Left renal pelvis (tissue), 4 donors: ENCODE data around the gene DAB1. TPM values are rescaled to one million over a fixed set of nuclear protein-coding genes. Genes with fewer than 3 reads are reported as not detected.
"Not testable (repeated sequence)": the region's sequence is repeated elsewhere in the genome, so short reads cannot be mapped to it uniquely, and the experiment has no call there.

Source experiments
- DNase-seq, 4 donors: peaks; one replicate each; pipeline ENCODE4 v3.0.0-alpha.2; 2013; ENCODE audit warnings: low read depth in 4 of 4, low spot score in 3 of 4
- polyA plus RNA-seq, 4 donors: library from polyadenylated mRNA; unstranded; fragments of 120-200 nt; gene quantifications; one replicate each; pipeline ENCODE4 v1.2.1, GENCODE V29; 2013; ENCODE audit not compliant: insufficient read length in 4 of 4

The DAB1 gene
- polyA plus RNA-seq, 4 donors: 0.94 to 7.8 (median 7.0) TPM

DNA sequence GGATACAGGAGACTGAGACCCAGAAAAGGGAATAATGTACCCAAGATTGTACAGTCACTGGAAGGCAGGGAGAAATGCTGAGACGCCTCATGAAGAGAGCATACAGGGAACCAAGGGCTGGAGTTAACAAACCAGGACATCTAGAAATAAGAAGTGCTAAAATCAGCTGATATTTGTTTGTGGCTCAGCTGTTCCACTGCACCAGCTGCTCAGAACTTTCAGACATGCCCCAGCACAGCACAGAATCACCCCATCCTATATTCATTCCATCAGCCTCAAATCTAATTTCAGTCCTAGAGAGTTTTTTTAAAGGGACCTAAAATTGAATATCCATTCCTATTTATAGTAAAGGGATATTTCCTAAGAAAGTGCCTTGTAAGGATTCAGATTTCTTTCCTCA lies 60.2 kb downstream of the DAB1 start:
- no peak for DNase-seq

DNA sequence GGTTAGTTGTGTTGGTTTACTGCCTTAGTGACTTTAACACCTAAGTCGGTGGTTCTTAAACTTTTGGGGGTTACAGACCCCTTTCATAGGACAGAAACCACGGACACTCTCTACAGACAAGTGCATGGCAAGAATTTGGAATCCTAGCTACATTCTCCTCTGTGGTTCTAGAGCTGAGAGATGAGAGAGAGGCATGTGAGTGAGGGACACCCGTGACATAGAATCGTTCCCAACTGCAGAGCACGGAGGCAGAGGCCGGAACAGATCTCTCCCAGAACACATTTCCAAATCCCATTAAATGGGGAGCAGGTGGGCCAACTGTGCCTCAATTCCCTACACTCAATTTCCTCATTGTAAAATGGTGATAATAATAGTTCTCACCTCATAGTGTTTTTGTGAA lies 60.7 kb downstream of the DAB1 start:
- no peak for DNase-seq

DNA sequence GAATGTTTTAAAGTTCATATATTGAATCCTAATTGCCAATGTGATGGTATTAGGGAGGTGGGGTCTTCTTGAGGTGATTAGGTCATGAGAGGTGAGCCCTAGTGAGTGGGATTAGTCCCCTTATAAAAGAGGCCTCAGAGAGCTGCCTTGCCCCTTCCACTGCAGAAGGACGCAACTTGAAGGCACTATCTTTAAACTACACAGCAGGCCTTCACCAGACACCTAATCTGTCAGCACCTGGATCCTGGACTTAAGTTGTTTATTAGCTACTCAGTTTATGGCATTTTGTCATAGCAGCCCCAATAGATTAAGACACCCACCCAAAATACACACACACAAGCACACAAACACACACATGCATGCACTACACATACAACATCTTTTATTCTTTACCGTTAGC lies 61.4 kb downstream of the DAB1 start:
- DNase-seq: no peak

DNA sequence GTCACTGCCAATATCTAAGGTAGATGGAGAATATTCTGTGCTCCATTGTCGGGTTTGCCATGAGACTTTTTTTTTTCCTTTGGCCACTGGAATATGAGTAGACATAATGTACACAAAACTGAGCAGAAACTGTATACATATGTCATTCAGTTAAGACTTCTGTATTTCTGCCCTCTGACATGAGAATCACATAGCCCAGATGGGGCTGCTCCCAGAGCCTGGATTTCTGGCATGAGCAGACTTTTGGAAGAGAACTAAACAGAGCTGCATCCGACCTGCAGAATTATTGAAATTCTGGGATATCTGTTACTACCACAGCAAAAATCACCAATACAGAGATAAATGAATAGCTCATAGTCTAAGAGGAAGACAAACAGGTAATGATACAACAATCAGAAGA lies 62.3 kb downstream of the DAB1 start:
- DNase-seq: no peak

DNA sequence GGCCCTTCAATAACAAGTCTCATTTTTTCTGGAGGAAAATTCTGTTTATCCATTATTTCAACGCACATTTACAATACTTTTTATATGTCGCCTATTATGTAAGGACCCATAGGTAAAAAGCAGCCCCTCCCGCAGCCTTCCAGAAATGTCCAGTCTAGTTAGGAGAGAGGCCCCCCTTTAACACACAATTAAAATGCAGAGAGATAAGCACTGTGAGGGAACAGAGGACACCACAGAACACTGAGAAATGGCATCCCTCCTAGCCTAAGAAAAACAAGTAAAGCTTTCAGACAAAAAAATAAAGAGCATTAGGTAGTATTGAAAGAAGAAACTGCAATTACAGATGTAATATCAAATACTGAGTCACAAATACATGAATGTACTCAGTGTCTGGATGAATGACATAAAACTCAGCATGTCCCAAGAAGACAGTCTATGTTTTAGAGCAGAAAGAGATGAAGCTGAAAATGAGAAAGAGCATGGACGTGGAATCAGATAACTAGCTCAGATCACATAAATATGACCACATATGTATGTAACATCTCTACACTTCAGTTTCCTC lies 62.9 kb downstream of the DAB1 start:
- DNase-seq: no peak

DNA sequence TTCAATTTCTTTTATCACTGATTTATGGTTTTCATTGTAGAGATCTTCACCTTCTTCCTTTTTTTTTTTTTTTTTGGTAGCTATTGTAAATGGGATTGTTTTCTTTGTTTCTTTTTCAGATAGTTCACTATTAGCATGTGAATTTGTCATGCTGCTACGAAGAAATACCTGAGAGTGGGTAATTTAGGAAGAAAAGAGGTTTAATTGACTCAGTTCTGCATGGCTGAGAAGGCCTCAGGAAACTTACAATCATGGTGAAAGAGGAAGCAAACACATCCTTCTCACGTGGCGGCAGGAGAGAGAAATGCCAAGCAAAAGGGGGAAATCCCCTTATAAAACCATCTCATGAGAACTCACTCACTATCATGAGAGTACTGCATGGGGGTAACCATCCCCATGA lies 66.4 kb downstream of the DAB1 start:
- DNase-seq: no peak

DNA sequence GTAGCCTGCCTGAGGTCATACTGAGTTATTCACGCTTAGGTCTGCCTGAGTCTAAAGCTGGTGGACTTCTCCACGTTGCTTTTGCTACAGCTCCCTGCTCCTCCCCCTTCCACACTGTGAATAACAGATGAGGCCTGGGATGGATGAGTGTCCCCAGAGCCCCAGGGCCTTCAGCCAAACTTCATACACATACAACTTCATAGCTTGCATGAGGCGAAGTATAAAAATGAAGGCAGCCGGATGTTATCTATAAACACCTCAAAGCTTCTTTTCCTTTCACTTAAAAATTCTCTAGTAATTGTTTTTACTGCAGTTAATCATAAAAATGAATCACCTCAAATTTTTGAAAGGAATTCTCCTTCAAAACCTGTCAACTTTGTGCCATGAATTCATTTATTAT lies 70.2 kb downstream of the DAB1 start:
- no peak for DNase-seq

DNA sequence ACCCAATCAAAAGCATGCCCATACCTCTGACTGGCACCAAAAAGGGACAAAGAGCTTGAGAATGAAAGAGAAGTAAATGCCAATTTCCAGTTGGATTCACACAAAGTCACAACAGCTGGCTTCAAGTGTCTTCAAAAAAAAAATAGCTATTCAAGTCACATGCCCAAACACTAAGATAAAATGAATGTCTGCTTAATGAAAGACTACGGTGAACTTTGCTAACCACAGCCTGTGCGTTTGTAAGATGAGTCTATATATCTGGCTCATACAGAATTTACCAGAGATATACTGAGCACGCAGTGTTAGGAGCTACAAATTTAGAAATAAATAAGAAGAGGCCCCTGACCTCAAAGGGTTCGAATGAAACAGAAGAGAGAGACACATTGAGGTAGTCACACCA lies 73.2 kb downstream of the DAB1 start:
- DNase-seq: no peak

DNA sequence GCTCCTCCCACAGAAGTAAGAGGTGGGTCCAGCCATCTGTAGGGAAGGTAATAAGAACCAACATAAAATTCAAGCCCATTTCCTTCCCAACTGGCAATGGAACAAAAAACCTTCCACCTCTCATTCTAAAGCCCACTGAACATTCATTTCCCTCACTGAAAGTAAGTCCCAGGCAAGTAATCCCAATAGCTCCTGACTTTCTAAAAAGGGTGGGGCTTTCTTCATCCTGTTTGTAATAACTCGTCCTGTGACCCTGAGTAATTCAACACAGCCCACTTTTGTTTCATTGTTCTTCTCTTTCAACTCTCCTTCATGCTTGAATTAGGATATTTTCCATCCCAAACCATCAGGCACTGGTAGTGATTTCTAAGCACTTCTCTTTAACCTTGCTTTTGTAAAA lies 74.9 kb downstream of the DAB1 start:
- no peak for DNase-seq

DNA sequence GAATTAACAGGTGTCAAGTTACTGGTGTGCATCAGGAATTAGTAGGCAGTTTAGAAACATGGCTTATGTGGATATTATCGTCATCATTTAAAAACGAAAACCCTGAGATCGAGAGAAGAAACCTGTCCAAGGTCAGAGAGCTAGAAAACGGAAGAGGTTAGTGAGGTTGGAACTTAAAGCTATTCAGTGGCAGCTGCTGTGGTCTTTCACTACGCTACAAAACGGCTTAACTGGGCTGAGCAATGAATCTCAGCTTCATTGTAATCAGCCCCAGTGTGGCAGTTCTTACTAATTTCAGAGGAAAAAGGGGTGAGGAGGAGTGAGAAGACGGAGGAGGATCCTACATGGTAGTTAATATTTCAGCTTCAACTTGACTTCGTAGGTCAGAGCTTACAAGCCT lies 77.9 kb downstream of the DAB1 start:
- no peak for DNase-seq

DNA sequence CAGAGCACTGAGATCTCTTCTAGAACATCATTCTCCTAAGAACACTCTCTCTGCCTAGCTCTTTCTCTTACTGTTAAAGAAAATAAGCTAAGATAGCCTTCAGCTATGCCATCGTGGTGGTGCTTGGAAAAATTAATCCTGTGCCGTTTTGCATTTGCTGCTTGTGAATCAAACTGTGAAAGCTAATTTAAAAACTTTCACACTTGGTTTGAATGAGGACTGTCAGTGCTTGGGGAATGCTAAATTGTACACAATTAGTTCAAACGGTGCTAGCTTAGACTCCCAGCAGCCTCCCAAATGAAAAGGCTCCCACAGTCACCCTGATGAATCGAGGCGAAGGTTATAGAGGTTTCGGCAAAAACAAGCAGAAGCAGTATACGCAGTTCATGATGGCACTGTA lies 79.6 kb downstream of the DAB1 start:
- DNase-seq: no peak

DNA sequence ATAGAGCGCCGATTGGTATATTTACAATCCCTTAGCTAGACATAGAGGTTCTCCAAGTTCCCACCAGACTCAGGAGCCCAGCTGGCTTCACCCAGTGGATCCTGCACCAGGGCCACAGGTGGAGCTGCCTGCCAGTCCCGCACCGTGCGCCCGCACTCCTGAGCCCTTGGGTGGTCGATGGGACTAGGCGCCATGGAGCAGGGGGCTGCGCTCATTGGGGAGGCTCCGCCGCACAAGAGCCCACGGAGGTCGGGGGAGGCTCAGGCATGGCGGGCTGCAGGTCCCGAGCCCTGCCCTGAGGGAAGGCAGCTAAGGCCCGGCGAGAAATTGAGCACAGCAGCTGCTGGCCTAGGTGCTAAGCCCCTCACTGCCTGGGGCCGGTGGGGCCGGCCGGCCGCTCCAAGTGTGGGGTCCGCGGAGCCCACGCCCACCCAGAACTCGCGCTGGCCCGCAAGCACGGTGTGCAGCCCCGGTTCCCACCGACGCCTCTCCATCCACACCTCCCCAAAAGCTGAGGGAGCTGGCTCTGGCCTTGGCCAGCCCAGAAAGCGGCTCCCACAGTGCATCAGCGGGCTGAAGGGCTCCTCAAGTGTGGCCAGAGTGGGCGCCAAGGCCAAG lies 80.5 kb downstream of the DAB1 start:
- DNase-seq: not testable (repeated sequence)

DNA sequence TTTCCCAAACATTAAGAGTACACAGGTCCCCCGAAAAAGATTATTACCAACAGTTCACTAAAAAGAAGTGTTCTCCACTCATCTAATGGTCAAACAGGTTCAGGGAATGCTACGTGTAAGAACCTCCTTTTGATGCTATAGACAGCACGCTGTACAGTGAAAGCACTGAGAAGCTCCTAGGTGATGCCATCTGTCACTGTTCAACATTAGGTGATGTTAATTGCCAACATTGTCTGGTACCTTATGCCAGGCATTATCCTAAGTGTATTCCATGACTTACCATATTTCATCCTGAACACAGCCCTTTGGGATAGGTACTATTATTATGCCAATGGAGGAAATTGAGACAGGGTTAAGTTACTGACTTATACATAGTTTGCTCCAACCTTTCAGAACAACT lies 82.1 kb downstream of the DAB1 start:
- DNase-seq: no peak

DNA sequence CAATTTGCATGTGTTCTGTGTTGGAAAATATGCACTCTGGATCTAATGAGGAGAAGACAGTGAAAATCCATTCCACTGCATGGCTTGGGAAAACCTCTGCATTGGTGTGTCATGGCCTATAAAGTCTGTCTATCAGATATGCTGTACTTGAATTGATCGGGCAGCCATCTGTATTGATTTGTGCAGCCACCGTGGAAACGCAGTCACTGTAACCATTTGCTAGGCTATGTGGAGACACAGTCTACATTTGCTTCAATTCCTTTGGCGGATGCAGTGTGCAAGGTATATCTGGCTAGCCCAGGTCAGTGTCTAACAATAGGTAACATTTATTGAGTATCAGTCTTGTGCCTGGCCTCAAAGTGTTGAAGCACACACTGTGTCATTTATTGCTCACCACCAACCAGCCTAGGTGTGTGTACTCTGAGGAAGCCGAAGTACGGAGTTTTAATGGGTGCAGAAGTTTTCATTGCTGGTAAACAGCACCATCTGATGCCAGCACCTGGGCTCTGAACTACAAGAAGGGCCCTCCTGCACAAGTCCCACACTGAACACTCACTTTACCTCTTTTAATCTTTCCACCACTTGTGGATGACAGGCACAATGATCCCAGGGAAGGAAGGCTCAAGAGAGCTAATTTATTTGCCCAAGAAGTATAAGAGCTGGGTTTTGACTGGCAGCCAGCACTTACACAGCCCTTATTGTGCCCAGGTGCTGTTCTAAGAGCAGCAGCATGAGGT lies 83.4 kb downstream of the DAB1 start:
- DNase-seq: no peak

DNA sequence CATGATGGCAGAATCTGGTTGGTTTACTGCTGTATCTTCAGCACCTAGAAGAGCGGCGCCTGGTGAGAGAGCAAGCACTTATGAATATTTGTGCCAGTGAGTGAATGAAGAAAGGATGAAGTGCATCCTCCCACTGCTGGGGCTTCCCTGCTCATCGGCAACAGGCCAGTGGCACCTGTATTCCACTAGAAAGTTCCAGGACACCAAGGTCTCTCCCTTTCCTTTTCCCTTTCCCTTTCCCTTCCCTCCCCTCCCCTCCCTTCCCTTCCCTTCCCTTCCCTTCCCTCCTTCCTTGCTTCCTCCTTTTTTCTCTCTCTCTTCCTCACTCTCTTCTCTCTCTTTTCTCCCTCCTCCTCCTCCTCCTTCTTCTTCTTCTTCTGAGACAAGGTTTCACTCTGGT lies 86.2 kb downstream of the DAB1 start:
- no peak for DNase-seq

DNA sequence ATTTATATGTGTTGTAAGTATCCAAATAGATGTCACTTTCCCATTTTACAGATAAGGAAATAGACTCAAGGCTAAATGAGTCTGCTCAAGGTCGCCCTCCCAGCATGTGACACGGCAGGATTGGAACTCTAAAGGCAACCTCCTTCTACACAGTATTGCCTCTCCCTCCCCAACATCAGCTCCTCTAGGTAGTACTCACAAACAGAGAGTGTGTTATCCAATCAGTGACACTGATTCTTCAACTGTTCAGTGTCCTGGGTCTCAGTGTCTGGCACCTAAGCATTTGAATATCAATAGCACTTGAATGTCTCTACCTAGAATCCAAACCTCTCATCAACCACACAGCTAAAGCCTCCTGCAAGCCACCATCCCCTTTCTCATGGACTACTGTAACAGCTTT lies 87.1 kb downstream of the DAB1 start:
- no peak for DNase-seq

DNA sequence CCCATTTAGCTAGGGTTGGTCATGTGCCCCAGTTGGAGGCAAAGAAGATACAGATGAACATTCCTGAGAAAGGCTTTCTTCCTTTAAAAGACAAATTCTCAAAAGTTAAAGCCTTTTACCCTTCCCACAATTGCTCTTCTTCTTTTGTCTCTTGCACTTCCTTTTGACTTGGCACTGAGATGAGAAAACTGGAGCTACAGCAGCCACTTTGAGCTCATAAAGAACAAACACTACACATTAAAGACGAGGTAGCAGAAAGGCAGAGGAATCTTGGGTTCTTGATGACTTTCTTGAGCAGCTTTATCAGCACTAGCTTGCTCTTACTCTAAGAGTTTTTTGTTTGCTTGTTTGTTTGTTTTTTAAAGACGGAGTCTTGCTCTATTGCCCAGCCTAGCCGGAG lies 92.2 kb downstream of the DAB1 start:
- no peak for DNase-seq

DNA sequence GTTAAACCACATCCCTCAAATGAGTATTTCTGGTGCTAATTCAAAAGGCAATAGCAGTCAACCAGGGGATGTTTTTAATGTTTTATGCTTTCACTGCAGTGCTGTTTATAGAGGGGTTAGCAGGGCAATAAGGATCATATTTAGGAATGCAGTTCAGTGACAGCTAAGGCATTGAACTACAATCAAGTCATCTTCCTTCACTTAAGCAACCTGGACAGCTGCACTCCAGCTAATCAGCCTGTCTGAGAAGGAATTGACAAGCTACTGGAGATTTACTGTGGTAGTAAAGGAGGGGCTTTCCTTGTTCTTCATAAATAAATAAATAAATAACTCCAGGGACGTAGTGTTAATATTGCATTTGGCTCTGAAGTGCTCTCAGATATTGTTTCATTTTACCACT lies 93.9 kb downstream of the DAB1 start:
- no peak for DNase-seq

DNA sequence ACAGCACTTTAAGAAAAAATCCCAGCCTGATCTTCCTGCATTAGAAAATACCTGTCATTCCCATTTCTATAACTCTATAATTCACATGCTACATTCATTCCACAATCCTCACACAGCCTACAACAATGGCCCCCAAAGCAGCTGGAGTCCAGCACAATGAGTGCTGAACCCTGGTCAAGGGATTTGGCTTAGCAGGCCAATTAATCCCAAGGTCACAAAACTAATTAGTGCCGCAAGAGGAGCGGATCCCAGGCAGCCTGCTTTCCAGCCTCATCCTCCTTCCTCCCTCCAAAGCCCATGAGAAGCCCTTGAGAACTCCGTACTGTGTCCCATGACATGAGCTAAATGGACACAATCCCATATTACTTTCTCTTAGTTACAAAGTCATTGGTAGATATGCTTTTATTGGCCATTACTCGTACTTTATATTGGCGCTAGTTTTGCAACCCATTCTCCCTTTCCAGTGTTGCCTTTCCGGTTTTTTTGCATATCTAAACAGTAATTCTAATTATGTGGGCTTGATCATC lies 94.8 kb downstream of the DAB1 start:
- DNase-seq: no peak

DNA sequence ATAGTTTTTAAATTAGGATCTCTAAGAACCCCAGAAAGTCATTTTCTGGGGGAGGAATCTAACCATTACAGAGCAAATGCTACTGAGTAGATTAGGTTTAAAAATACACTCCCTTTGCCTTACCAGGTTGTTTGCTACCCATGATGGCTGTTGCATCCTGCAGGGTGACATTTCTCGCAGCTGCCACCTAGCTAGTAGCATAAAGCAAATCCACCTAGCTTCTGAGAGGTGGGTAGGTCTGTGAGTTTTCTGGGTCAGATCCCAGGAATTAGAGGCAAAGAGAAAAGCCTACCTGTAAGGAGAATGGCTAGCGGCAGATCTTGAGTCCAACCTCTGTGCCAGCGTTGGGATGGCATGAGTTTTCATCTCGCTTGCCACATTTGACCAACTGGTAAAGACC lies 95.9 kb downstream of the DAB1 start:
- DNase-seq: no peak

DNA sequence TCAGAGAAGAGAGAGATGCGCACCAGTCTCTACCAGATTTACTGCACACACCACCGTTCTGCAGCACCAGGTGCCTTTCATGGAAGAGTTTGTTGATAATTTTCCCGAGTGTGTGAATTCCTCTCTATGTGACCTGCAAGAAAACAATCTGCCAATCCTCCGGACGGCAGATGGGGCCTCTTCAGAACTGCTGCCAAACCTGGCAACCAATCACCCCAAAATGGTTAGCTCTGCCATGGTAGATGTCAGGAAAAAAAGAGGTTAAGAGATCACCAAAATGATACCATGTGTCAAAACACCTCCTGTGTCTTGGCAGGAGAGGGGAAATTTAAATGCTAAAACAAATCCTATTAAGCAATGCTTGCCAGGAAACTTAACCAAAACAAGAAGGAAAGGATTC lies 96.5 kb downstream of the DAB1 start:
- DNase-seq: no peak

DNA sequence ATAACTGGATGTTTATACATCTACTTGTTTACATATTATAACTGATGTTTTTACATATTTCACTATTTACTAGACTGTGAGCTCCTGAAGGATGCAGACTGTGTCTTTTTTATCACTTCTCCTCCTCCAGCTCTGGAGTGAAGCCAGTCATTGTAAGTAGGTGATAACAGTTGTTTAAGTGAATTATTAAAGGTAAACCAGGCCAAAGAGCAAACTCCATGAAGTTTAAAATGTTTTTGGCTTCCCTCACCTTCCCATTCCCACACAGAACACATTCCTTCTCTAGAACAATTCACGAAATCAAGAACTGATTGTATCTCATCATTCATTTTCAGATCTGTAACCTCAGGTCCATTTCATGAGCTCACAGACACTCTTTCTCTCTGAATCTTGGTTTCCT lies 98.3 kb downstream of the DAB1 start:
- no peak for DNase-seq
